ENCODE measurements around the gene OBSCN. TPM values are rescaled to one million over a fixed set of nuclear protein-coding genes. Genes with fewer than 3 reads are reported as not detected.

Gene OBSCN
- total and polyA plus RNA-seq, 4 donors = 0.54 to 5.6 (median 2.7) TPM

DNA sequence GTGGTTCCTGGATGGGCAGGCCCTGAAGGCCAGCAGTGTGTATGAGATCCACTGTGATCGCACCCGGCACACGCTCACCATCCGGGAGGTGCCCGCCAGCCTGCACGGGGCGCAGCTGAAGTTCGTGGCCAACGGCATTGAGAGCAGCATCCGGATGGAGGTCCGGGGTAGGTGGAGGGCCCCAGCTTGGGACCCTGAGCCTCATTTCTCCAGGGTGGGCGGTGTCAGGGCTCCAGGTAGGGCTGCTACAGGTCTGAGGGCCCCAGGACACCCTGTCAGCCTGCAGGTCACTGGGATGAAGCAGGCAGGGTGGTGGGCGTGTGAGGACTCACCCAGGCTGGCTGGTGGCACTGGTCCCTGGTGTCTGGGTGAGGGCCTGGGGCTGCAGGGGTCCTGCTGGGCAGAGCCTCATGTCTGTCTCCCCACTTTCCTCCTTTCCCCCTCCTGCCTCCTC, 7.8 kb downstream of the OBSCN start:
- TF ChIP-seq, protein P1, sequence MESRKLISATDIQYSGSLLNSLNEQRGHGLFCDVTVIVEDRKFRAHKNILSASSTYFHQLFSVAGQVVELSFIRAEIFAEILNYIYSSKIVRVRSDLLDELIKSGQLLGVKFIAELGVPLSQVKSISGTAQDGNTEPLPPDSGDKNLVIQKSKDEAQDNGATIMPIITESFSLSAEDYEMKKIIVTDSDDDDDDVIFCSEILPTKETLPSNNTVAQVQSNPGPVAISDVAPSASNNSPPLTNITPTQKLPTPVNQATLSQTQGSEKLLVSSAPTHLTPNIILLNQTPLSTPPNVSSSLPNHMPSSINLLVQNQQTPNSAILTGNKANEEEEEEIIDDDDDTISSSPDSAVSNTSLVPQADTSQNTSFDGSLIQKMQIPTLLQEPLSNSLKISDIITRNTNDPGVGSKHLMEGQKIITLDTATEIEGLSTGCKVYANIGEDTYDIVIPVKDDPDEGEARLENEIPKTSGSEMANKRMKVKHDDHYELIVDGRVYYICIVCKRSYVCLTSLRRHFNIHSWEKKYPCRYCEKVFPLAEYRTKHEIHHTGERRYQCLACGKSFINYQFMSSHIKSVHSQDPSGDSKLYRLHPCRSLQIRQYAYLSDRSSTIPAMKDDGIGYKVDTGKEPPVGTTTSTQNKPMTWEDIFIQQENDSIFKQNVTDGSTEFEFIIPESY (IDR thresholded peaks at IDR 0.05) = no peak
- TF ChIP-seq FOXA1 (IDR thresholded peaks at IDR 0.05) (no peak), HNF4G (IDR thresholded peaks at IDR 0.05) (no peak)
- Histone ChIP-seq H3K4me3 (ENCODE audit: low read depth in 1 of 3, low read length in 3 of 3) (no peak overlapping the region), H3K9me3 (ENCODE audit: control insufficient read depth in 4 of 4, low read length in 3 of 4) (no peaks in the 10 kb centered on the region), H3K9ac (ENCODE audit: low read depth in 1 of 2, low read length in 2 of 2) (no peak overlapping the region), H3K36me3 (ENCODE audit: control insufficient read depth in 4 of 4, insufficient read depth in 3 of 4, low read depth in 1 of 4, low read length in 3 of 4) (no peaks in the 10 kb centered on the region), H3K27me3 (ENCODE audit: control insufficient read depth in 4 of 4, insufficient read depth in 4 of 4, low read length in 3 of 4) (no peaks in the 10 kb centered on the region), H3K4me1 (ENCODE audit: control insufficient read depth in 4 of 4, insufficient read depth in 4 of 4, low read length in 3 of 4) (peaks cover 0 to 8% (median 3%) of the 10 kb centered on the region in 4 donors), H3K27ac (ENCODE audit: low read depth in 1 of 2, low read length in 2 of 2) (no peak overlapping the region)
- DNase-seq (ENCODE audit: low spot score) = no peak
- 95% methylated on average over 13 of the region's 13 CpGs for WGBS

DNA sequence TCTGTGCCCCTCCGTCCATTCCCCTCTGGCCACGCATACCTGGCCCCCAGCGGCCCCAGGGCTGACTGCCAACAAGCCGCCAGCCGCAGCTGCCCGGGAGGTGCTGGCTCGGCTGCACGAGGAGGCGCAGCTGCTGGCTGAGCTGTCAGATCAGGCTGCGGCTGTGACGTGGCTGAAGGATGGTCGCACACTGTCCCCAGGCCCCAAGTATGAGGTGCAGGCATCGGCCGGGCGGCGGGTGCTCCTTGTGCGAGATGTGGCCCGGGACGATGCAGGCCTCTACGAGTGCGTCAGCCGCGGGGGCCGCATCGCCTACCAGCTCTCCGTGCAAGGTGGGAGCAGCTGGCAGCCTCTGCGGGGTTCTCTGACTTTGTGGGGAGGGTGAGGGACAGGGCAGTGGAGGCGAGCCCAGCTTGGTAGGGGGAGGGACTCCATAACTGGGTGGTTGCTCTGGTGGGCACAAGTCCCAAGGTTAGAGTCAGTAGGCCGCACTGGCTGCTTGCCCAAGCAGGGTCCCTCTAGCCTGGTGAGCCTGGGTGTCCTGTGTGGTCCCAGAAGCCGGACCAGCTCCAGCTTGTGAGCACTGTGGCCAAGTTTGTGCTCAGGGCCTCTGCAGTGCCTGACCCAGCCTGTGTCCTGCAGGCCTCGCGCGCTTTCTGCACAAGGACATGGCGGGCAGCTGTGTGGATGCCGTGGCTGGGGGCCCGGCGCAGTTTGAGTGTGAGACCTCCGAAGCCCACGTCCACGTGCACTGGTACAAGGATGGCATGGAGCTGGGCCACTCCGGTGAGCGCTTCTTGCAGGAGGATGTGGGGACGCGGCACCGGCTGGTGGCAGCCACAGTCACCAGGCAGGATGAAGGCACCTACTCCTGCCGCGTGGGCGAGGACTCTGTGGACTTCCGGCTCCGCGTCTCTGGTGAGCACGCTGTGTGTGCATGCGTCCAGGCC, 8.8 kb downstream of the OBSCN start:
- H3K36me3 ChIP-seq (ENCODE audit: control insufficient read depth in 4 of 4, insufficient read depth in 3 of 4, low read depth in 1 of 4, low read length in 3 of 4) = no peaks in the 10 kb centered on the region
- no peak overlapping the region for H3K9ac ChIP-seq (ENCODE audit: low read depth in 1 of 2, low read length in 2 of 2)
- H3K27me3 ChIP-seq (ENCODE audit: control insufficient read depth in 4 of 4, insufficient read depth in 4 of 4, low read length in 3 of 4) = no peaks in the 10 kb centered on the region
- no peak overlapping the region for H3K27ac ChIP-seq (ENCODE audit: low read depth in 1 of 2, low read length in 2 of 2)
- H3K4me3 ChIP-seq (ENCODE audit: low read depth in 1 of 3, low read length in 3 of 3) = no peak overlapping the region
- DNase-seq (ENCODE audit: low spot score) = no peak
- H3K9me3 ChIP-seq (ENCODE audit: control insufficient read depth in 4 of 4, low read length in 3 of 4) = no peaks in the 10 kb centered on the region
- H3K4me1 ChIP-seq (ENCODE audit: control insufficient read depth in 4 of 4, insufficient read depth in 4 of 4, low read length in 3 of 4) = peaks cover 0 to 8% (median 3%) of the 10 kb centered on the region in 4 donors
- 95% methylated on average over 53 of the region's 53 CpGs for WGBS
- TF ChIP-seq RXRA (IDR thresholded peaks at IDR 0.05) (no peak), SP1 (IDR thresholded peaks at IDR 0.05) (no peak), EGR1 (IDR thresholded peaks at IDR 0.05; ENCODE audit: low read depth in 2 of 2) (no peak), HNF4A (conservative IDR thresholded peaks at IDR 0.05) (no peak), FOXA2 (IDR thresholded peaks at IDR 0.05) (no peak), RAD21 (IDR thresholded peaks at IDR 0.05) (no peak), NR2F2 (IDR thresholded peaks at IDR 0.05) (no peak)
- TF ChIP-seq, protein P2, sequence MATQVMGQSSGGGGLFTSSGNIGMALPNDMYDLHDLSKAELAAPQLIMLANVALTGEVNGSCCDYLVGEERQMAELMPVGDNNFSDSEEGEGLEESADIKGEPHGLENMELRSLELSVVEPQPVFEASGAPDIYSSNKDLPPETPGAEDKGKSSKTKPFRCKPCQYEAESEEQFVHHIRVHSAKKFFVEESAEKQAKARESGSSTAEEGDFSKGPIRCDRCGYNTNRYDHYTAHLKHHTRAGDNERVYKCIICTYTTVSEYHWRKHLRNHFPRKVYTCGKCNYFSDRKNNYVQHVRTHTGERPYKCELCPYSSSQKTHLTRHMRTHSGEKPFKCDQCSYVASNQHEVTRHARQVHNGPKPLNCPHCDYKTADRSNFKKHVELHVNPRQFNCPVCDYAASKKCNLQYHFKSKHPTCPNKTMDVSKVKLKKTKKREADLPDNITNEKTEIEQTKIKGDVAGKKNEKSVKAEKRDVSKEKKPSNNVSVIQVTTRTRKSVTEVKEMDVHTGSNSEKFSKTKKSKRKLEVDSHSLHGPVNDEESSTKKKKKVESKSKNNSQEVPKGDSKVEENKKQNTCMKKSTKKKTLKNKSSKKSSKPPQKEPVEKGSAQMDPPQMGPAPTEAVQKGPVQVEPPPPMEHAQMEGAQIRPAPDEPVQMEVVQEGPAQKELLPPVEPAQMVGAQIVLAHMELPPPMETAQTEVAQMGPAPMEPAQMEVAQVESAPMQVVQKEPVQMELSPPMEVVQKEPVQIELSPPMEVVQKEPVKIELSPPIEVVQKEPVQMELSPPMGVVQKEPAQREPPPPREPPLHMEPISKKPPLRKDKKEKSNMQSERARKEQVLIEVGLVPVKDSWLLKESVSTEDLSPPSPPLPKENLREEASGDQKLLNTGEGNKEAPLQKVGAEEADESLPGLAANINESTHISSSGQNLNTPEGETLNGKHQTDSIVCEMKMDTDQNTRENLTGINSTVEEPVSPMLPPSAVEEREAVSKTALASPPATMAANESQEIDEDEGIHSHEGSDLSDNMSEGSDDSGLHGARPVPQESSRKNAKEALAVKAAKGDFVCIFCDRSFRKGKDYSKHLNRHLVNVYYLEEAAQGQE (IDR thresholded peaks at IDR 0.05) = no peak
- TF ChIP-seq, protein P3, sequence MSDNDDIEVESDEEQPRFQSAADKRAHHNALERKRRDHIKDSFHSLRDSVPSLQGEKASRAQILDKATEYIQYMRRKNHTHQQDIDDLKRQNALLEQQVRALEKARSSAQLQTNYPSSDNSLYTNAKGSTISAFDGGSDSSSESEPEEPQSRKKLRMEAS (IDR thresholded peaks at IDR 0.05) = no peak
